Measurements from ENCODE around the gene RNU2-1. TPM values are rescaled to one million over a fixed set of nuclear protein-coding genes. Genes with fewer than 3 reads are reported as not detected.

Gene RNU2-1
- polyA plus RNA-seq, 1 donor from 2014 or later: not detected

DNA sequence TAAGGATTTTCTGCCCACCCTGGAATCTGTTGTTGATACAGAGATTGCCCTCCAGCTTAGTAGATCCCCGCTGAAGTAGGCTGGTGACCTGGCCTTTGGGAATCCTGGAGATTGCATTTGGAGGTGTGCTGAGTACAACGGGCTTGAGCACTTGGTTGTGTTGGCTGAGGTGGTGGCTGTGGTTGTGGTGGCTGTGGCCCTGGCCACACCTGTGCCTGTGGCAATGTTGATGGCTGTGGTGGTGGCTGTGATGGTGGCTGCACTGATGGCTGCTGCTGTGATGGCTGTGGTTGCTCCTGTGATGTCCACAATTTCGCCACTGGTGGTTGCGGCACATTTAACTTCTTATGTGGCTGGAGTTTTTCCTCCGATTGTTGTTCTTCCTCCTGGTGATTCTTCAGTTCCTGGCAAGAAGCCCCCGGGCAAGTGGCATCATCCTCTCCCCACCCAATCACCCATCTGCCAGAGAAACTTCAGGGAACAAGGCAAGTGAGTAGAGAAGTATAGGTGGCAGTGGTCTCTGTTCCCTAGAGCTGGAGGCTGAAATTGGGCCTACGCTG, 9.6 kb downstream of the RNU2-1 start:
- Histone ChIP-seq H3K9me3 (ENCODE audit: low read length) (no peaks in the 10 kb centered on the region), H3K27me3 (ENCODE audit: insufficient read depth, low read depth, low read length) (no peaks in the 10 kb centered on the region), H3K36me3 (ENCODE audit: insufficient read depth, low read length) (no peaks in the 10 kb centered on the region), H3K9me2 (ENCODE audit: insufficient read depth, low read length) (no peaks in the 10 kb centered on the region), H3K4me2 (ENCODE audit: low read length) (no peak overlapping the region), H3K79me2 (replicated peaks; ENCODE audit: insufficient read depth, low read length) (no peaks in the 10 kb centered on the region), H2AFZ (ENCODE audit: low read depth, low read length) (no peak overlapping the region), H3K4me3 (ENCODE audit: low read length) (no peak overlapping the region), H3K9ac (ENCODE audit: low read length) (no peak overlapping the region), H3K27ac (ENCODE audit: low read length) (no peak overlapping the region), H4K20me1 (ENCODE audit: insufficient read depth) (no peaks in the 10 kb centered on the region), H3F3A (ENCODE audit: insufficient read depth, low read length, poor library complexity, severe bottlenecking) (no peaks in the 10 kb centered on the region)
- TF ChIP-seq SMC3 (conservative IDR thresholded peaks at IDR 0.05; ENCODE audit: poor library complexity): no peak
- no peak for TF ChIP-seq EZH2 (IDR thresholded peaks at IDR 0.05; ENCODE audit: borderline replicate concordance, insufficient read depth, low read length, poor library complexity, severe bottlenecking)
- no peak for TF ChIP-seq POLR2AphosphoS5 (IDR thresholded peaks at IDR 0.05)
- TF ChIP-seq, protein P1, sequence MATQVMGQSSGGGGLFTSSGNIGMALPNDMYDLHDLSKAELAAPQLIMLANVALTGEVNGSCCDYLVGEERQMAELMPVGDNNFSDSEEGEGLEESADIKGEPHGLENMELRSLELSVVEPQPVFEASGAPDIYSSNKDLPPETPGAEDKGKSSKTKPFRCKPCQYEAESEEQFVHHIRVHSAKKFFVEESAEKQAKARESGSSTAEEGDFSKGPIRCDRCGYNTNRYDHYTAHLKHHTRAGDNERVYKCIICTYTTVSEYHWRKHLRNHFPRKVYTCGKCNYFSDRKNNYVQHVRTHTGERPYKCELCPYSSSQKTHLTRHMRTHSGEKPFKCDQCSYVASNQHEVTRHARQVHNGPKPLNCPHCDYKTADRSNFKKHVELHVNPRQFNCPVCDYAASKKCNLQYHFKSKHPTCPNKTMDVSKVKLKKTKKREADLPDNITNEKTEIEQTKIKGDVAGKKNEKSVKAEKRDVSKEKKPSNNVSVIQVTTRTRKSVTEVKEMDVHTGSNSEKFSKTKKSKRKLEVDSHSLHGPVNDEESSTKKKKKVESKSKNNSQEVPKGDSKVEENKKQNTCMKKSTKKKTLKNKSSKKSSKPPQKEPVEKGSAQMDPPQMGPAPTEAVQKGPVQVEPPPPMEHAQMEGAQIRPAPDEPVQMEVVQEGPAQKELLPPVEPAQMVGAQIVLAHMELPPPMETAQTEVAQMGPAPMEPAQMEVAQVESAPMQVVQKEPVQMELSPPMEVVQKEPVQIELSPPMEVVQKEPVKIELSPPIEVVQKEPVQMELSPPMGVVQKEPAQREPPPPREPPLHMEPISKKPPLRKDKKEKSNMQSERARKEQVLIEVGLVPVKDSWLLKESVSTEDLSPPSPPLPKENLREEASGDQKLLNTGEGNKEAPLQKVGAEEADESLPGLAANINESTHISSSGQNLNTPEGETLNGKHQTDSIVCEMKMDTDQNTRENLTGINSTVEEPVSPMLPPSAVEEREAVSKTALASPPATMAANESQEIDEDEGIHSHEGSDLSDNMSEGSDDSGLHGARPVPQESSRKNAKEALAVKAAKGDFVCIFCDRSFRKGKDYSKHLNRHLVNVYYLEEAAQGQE (IDR thresholded peaks at IDR 0.05; ENCODE audit: borderline replicate concordance): no peak
- TF ChIP-seq EP300 (conservative IDR thresholded peaks at IDR 0.05; ENCODE audit: poor library complexity, severe bottlenecking): no peak
- no peak for TF ChIP-seq MXI1 (conservative IDR thresholded peaks at IDR 0.05; ENCODE audit: poor library complexity, severe bottlenecking)

DNA sequence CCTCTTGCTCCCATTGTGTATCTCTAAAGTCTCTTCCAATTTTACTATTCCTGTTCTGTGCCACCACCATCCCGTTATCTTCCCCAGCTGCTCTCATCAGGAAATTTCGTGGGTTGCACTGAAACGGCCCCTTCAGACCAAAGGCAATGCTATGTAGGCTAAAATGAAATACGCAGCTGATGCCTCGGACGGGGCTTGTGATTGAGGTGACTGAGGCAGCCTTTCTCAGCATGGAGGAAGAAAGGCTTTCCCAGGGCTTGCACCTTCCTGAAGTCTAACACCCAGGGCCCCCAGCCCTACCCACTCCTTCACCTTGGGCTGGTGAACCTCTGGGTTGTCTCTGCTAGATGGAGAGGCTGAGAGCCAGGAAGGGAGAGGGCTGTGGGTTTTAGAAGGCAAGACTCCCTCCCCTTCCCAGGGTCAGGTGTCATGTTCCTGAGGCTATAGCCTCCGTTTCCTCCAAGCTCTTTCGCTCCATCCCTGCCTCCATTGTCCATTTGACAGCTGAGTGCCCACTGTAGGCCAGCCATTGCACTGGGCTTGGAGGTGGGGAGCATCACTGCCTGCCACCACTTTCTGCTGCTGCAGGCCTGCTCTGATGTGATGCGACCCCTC, 13.2 kb downstream of the RNU2-1 start:
- Histone ChIP-seq H3K9me2 (ENCODE audit: insufficient read depth, low read length) (no peaks in the 10 kb centered on the region), H3K9ac (ENCODE audit: low read length) (no peak overlapping the region), H3K27ac (ENCODE audit: low read length) (no peak overlapping the region), H2AFZ (ENCODE audit: low read depth, low read length) (no peak overlapping the region), H3K79me2 (replicated peaks; ENCODE audit: insufficient read depth, low read length) (no peaks in the 10 kb centered on the region), H3K4me2 (ENCODE audit: low read length) (no peak overlapping the region), H4K20me1 (ENCODE audit: insufficient read depth) (no peaks in the 10 kb centered on the region), H3K9me3 (ENCODE audit: low read length) (no peaks in the 10 kb centered on the region), H3K27me3 (ENCODE audit: insufficient read depth, low read depth, low read length) (no peaks in the 10 kb centered on the region), H3F3A (ENCODE audit: insufficient read depth, low read length, poor library complexity, severe bottlenecking) (no peaks in the 10 kb centered on the region), H3K4me3 (ENCODE audit: low read length) (no peak overlapping the region), H3K36me3 (ENCODE audit: insufficient read depth, low read length) (no peaks in the 10 kb centered on the region)
- no peak for TF ChIP-seq RAD21 (conservative IDR thresholded peaks at IDR 0.05)
- no peak for TF ChIP-seq POLR2AphosphoS5 (IDR thresholded peaks at IDR 0.05)
- no peak for TF ChIP-seq TAF1 (IDR thresholded peaks at IDR 0.05; ENCODE audit: low read depth)
- TF ChIP-seq, protein P1 (IDR thresholded peaks at IDR 0.05; ENCODE audit: borderline replicate concordance): no peak
- no peak for TF ChIP-seq EP300 (conservative IDR thresholded peaks at IDR 0.05; ENCODE audit: poor library complexity, severe bottlenecking)
- TF ChIP-seq MXI1 (conservative IDR thresholded peaks at IDR 0.05; ENCODE audit: poor library complexity, severe bottlenecking): no peak
- no peak for TF ChIP-seq EZH2 (IDR thresholded peaks at IDR 0.05; ENCODE audit: borderline replicate concordance, insufficient read depth, low read length, poor library complexity, severe bottlenecking)
- no peak for TF ChIP-seq SMC3 (conservative IDR thresholded peaks at IDR 0.05; ENCODE audit: poor library complexity)
- no peak for TF ChIP-seq CTCF (IDR thresholded peaks at IDR 0.05; ENCODE audit: poor library complexity, severe bottlenecking)

Data from neural cell (in vitro differentiated cells).